DND-41 (cell line): ENCODE data around the gene RGS3.

ENCODE experiments used
- ATAC-seq: fragments of 200-7000 bp; cut with Tn5 transposase; 3 replicates; pipeline ENCODE4 v1.9.1; 2021; ENCODE audit warnings: low read depth; ENCODE audit not compliant: insufficient read depth
- DNase-seq: peaks from one replicate; pipeline ENCODE4 v3.0.0-alpha.2; 2020
- H2AFZ ChIP-seq: 2 replicates; pipeline ENCODE4 v1.6.0; 2012; ENCODE audit warnings: low read depth, low read length
- H3K27ac ChIP-seq: 2 replicates; pipeline ENCODE4 v1.5.1; 2012; ENCODE audit warnings: low read length, inconsistent platforms
- H3K27me3 ChIP-seq: fragments of 200-600 bp; sonication (generic); 2 replicates; pipeline ENCODE4 v1.6.0; 2012; ENCODE audit warnings: low read length, mild to moderate bottlenecking, inconsistent platforms; ENCODE audit not compliant: insufficient read depth, poor library complexity
- H3K36me3 ChIP-seq: 2 replicates; pipeline ENCODE4 v1.5.1; 2012; ENCODE audit warnings: low read length, inconsistent platforms; ENCODE audit not compliant: insufficient read depth
- H3K4me1 ChIP-seq: 2 replicates; pipeline ENCODE4 v1.5.1; 2012; ENCODE audit warnings: mild to moderate bottlenecking, low read length; ENCODE audit not compliant: insufficient read depth
- H3K4me2 ChIP-seq: 2 replicates; pipeline ENCODE4 v1.6.0; 2012; ENCODE audit warnings: mild to moderate bottlenecking, moderate library complexity, low read length, inconsistent platforms; ENCODE audit not compliant: insufficient read depth
- H3K4me3 ChIP-seq, 2 experiments: fragments of 200-600 bp in 1 of 2; shearing (Covaris generic) in 1 of 2; 2 replicates each; pipeline ENCODE4 v1.5.1; 2012 to 2016; ENCODE audit warnings: inconsistent platforms in 2 of 2, low read length in 2 of 2, mild to moderate bottlenecking in 2 of 2, low read depth in 1 of 2, moderate library complexity in 1 of 2
- H3K79me2 ChIP-seq: 2 replicates; pipeline ENCODE4 v1.6.0; 2012; ENCODE audit warnings: low read length, inconsistent platforms; ENCODE audit not compliant: insufficient read depth
- H3K9ac ChIP-seq: 2 replicates; pipeline ENCODE4 v1.6.0; 2012; ENCODE audit warnings: low read depth, mild to moderate bottlenecking, inconsistent platforms, low read length, moderate library complexity
- H3K9me3 ChIP-seq: 2 replicates; pipeline ENCODE4 v1.5.1; 2012; ENCODE audit warnings: low read length, moderate library complexity, mild to moderate bottlenecking, inconsistent platforms; ENCODE audit not compliant: insufficient read depth, severe bottlenecking
- H4K20me1 ChIP-seq: 2 replicates; pipeline ENCODE4 v1.6.0; 2012; ENCODE audit warnings: low read length; ENCODE audit not compliant: insufficient read depth
- CTCF ChIP-seq: IDR thresholded peaks from 2 replicates; pipeline ENCODE4 v1.5.1; 2012; ENCODE audit warnings: borderline replicate concordance, low read length, moderate library complexity, mild to moderate bottlenecking; ENCODE audit not compliant: poor library complexity, severe bottlenecking; ENCODE audit errors: extremely low read depth
- EZH2 ChIP-seq: IDR thresholded peaks from 3 replicates; pipeline ENCODE4 v1.6.1; 2012; ENCODE audit warnings: borderline replicate concordance, low read depth, mild to moderate bottlenecking, moderate library complexity, low read length, inconsistent platforms; ENCODE audit not compliant: severe bottlenecking

Gene RGS3

GRCh38 chr9:113573046-113573958, 109.8 kb downstream of the RGS3 start:
- no peaks in the 10 kb centered on the region for H4K20me1 ChIP-seq
- H2AFZ ChIP-seq = no peak overlapping the region
- no peak for DNase-seq
- no peak overlapping the region for H3K4me3 ChIP-seq
- peaks cover 8% of the 10 kb centered on the region for H3K4me1 ChIP-seq
- TF ChIP-seq EZH2 = no peak
- TF ChIP-seq CTCF = no peak
- H3K27me3 ChIP-seq = no peaks in the 10 kb centered on the region
- no peaks in the 10 kb centered on the region for H3K9me3 ChIP-seq
- no peak overlapping the region for H3K4me2 ChIP-seq
- no peak overlapping the region for H3K9ac ChIP-seq
- no peak for ATAC-seq
- H3K27ac ChIP-seq = no peak overlapping the region
- H3K36me3 ChIP-seq = no peaks in the 10 kb centered on the region
- no peaks in the 10 kb centered on the region for H3K79me2 ChIP-seq

DNA sequence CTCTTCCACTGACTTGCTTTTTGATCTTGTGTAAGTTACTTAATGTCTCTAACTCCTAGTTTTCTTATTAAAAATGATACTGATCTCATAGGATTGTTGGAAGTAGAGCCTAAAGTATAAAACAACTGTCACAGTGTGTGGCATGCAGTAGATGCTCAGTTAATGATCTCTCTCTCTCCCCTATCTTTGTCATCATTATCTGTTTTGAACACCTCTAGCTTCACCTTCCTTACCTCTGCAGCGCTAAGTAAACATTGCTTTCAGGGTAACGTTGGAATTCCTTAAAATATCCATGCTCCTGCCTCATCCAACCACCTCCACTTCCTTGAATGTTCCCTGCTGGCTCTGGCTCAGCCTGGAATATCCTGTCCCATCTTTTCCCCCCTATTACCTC, 110.4 kb downstream of the RGS3 start:
- Histone ChIP-seq H2AFZ (no peak overlapping the region), H3K79me2 (no peaks in the 10 kb centered on the region), H3K9ac (no peak overlapping the region), H3K27me3 (no peaks in the 10 kb centered on the region), H4K20me1 (no peaks in the 10 kb centered on the region), H3K4me2 (no peak overlapping the region), H3K4me3 (no peak overlapping the region), H3K27ac (no peak overlapping the region), H3K4me1 (peaks cover 15% of the 10 kb centered on the region), H3K9me3 (no peaks in the 10 kb centered on the region), H3K36me3 (no peaks in the 10 kb centered on the region)
- DNase-seq (no peak), ATAC-seq (no peak)
- TF ChIP-seq EZH2 (no peak), CTCF (no peak)

DNA sequence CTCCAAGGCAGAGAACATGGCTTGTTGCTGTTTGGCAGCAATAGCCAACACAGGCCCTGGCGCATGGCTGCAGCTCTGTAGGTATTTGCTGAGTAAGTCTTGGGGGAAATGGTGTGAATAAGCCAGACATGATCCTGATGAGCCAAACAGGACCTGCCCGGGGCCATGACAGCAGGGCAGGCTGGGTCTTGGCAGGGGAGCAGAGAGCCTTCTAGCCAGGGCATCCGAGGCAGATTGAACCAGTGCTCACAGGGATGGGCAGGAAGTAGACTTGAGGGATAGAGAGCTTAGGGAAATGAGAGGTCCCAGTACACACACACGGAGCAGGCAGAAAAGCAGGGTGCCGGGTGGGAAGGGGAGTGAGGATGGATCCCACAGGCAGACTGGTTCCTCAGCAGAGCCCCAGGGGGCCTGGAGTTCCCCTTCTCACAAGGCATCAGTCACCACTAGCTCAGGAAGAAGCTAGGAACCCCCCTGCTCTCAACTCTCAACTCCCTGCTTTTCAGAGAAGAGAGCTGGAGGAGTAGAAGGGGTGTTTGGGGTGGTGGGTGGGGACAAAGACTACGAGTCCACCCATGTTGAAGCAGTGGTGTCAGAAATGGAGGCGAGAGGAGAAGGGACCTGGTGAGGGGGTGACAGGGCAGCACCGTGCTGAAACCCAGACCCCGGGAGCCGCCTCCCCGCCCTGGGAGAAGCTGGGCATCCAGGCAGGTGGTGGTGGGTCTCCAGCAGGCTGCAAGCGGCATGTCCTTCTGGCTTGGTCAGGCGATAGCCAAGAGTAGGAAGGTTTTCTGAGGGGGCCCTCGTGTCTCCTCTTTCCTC, 111.1 kb downstream of the RGS3 start:
- H3K4me3 ChIP-seq = no peak overlapping the region
- H4K20me1 ChIP-seq = no peaks in the 10 kb centered on the region
- no peak for TF ChIP-seq CTCF
- no peaks in the 10 kb centered on the region for H3K9me3 ChIP-seq
- no peaks in the 10 kb centered on the region for H3K27me3 ChIP-seq
- H3K4me2 ChIP-seq = no peak overlapping the region
- H3K27ac ChIP-seq = no peak overlapping the region
- no peak overlapping the region for H3K9ac ChIP-seq
- H3K4me1 ChIP-seq = peaks cover 22% of the 10 kb centered on the region
- H2AFZ ChIP-seq = no peak overlapping the region
- DNase-seq (no peak), ATAC-seq (no peak)
- H3K79me2 ChIP-seq = no peaks in the 10 kb centered on the region
- H3K36me3 ChIP-seq = no peaks in the 10 kb centered on the region
